ENCODE measurements around the gene HOXA4.
A peak's percentile ranks its signal among the peaks of the same experiment; 100 is the strongest.

- no peak for TF ChIP-seq CTCF (IDR thresholded peaks at IDR 0.05)
- peak; percentile 11 for TF ChIP-seq EZH2phosphoT487 (IDR thresholded peaks at IDR 0.05)
- no peak for TF ChIP-seq EZH2 (IDR thresholded peaks at IDR 0.05)
These were observed 39.5 kb downstream of the HOXA4 start for GRCh38 chr7:27091105-27091504.

Measured in neural progenitor cell (in vitro differentiated cells).